Mesenchymal stem cell (in vitro differentiated cells and primary cell): ENCODE measurements around the gene CHD9.

Experiments used
- DNase-seq: peaks from one replicate; pipeline ENCODE4 v3.0.0-alpha.2; 2013
- H2AFZ ChIP-seq: one replicate; pipeline ENCODE4 v1.6.1; 2013; ENCODE audit warnings: low read depth, mild to moderate bottlenecking, control low read depth, inconsistent platforms, low read length, moderate library complexity
- H2AK5ac ChIP-seq: 2 replicates; pipeline ENCODE4 v1.6.1; 2013; ENCODE audit warnings: low read length, moderate library complexity, mild to moderate bottlenecking, inconsistent platforms; ENCODE audit not compliant: severe bottlenecking
- H2BK120ac ChIP-seq: one replicate; pipeline ENCODE4 v1.6.1; 2013; ENCODE audit warnings: low read depth, mild to moderate bottlenecking, inconsistent platforms, low read length, moderate library complexity
- H2BK12ac ChIP-seq, 2 experiments: one replicate each; pipeline ENCODE4 v1.6.1; 2013; ENCODE audit warnings: inconsistent platforms in 2 of 2, low read length in 2 of 2, mild to moderate bottlenecking in 2 of 2, moderate library complexity in 2 of 2, control low read depth in 1 of 2
- H2BK15ac ChIP-seq: one replicate; pipeline ENCODE4 v1.6.1; 2013; ENCODE audit warnings: mild to moderate bottlenecking, low read depth, inconsistent platforms; ENCODE audit not compliant: poor library complexity, severe bottlenecking
- H2BK5ac ChIP-seq: 2 replicates; pipeline ENCODE4 v1.6.1; 2013; ENCODE audit warnings: low read depth, mild to moderate bottlenecking, low read length, control low read depth, inconsistent platforms; ENCODE audit not compliant: poor library complexity, severe bottlenecking
- H3K14ac ChIP-seq, 2 experiments: one replicate each; pipeline ENCODE4 v1.6.1; 2013; ENCODE audit warnings: inconsistent platforms in 2 of 2, low read length in 2 of 2, control low read depth in 1 of 2, mild to moderate bottlenecking in 1 of 2, moderate library complexity in 1 of 2
- H3K18ac ChIP-seq, 2 experiments: one replicate each; pipeline ENCODE4 v1.6.1; 2013; ENCODE audit warnings: inconsistent platforms in 2 of 2, low read length in 2 of 2, control low read depth in 1 of 2, low read depth in 1 of 2, mild to moderate bottlenecking in 1 of 2
- H3K23ac ChIP-seq, 2 experiments: one replicate each; pipeline ENCODE4 v1.6.1; 2013; ENCODE audit warnings: inconsistent platforms in 2 of 2, low read length in 2 of 2, mild to moderate bottlenecking in 2 of 2, moderate library complexity in 2 of 2, control low read depth in 1 of 2
- H3K27ac ChIP-seq: 2 replicates; pipeline ENCODE4 v1.5.1; 2013; ENCODE audit warnings: mild to moderate bottlenecking, moderate library complexity, low read length, control low read depth, inconsistent platforms; ENCODE audit not compliant: poor library complexity, severe bottlenecking
- H3K27me3 ChIP-seq, 2 experiments: 2 replicates each; pipeline versions ENCODE4 v1.6.1 to v1.7.0; 2013; ENCODE audit warnings: low read length in 2 of 2, mild to moderate bottlenecking in 2 of 2, moderate library complexity in 2 of 2, control low read depth in 1 of 2, inconsistent platforms in 1 of 2; ENCODE audit not compliant: control insufficient read depth in 1 of 2, insufficient read depth in 1 of 2
- H3K36me3 ChIP-seq, 2 experiments: 2 replicates each; pipeline versions ENCODE4 v1.6.1 to v1.7.0; 2013; ENCODE audit warnings: low read length in 2 of 2, control low read depth in 1 of 2, inconsistent platforms in 1 of 2, low read depth in 1 of 2, mild to moderate bottlenecking in 1 of 2; ENCODE audit not compliant: insufficient read depth in 2 of 2, control insufficient read depth in 1 of 2
- H3K4ac ChIP-seq, 2 experiments: one replicate each; pipeline ENCODE4 v1.6.1; 2013; ENCODE audit warnings: inconsistent platforms in 2 of 2, low read length in 2 of 2, mild to moderate bottlenecking in 2 of 2, moderate library complexity in 2 of 2, control low read depth in 1 of 2, low read depth in 1 of 2
- H3K4me1 ChIP-seq: 2 replicates; pipeline ENCODE4 v1.6.1; 2013; ENCODE audit warnings: low read depth, low read length, control low read depth; ENCODE audit not compliant: control insufficient read depth, insufficient read depth
- H3K4me2 ChIP-seq: 2 replicates; pipeline ENCODE4 v1.6.1; 2013; ENCODE audit warnings: low read length, mild to moderate bottlenecking, inconsistent platforms; ENCODE audit not compliant: poor library complexity, severe bottlenecking
- H3K4me3 ChIP-seq, 2 experiments: 2 replicates each; pipeline versions ENCODE4 v1.5.1 to v1.7.0; 2013; ENCODE audit warnings: low read length in 2 of 2, mild to moderate bottlenecking in 2 of 2, control low read depth in 1 of 2, low read depth in 1 of 2; ENCODE audit not compliant: insufficient read depth in 1 of 2
- H3K79me1 ChIP-seq: replicated peaks from 2 replicates; pipeline ENCODE4 v1.6.1; 2013; ENCODE audit warnings: mild to moderate bottlenecking, control low read depth, low read length, inconsistent platforms; ENCODE audit not compliant: poor library complexity, severe bottlenecking
- H3K9ac ChIP-seq: 2 replicates; pipeline ENCODE4 v1.7.0; 2013; ENCODE audit warnings: mild to moderate bottlenecking, low read length, moderate library complexity
- H3K9me3 ChIP-seq: 2 replicates; pipeline ENCODE4 v1.7.0; 2013; ENCODE audit warnings: mild to moderate bottlenecking, low read length; ENCODE audit not compliant: control insufficient read depth
- H4K8ac ChIP-seq: one replicate; pipeline ENCODE4 v1.6.1; 2013; ENCODE audit warnings: inconsistent platforms, mild to moderate bottlenecking, low read length, moderate library complexity
- H4K91ac ChIP-seq: one replicate; pipeline ENCODE4 v1.6.1; 2013; ENCODE audit warnings: mild to moderate bottlenecking, low read length, inconsistent platforms
- WGBS: methylation state at CpG from one replicate; pipeline ENCODE4 v1.1.7; 2013; ENCODE audit warnings: mixed read lengths; 5-methylcytosine and 5-hydroxymethylcytosine counted together

The CHD9 gene

GRCh38 chr16:53058882-53059281, 4.1 kb downstream of the CHD9 start:
- Histone ChIP-seq H2AFZ (no peak overlapping the region), H2AK5ac (no peak overlapping the region), H3K79me1 (peaks cover 26% of the 10 kb centered on the region), H3K14ac (no peak overlapping the region), H3K18ac (no peak overlapping the region), H3K9me3 (no peaks in the 10 kb centered on the region), H3K23ac (no peak overlapping the region), H2BK12ac (no peak overlapping the region), H3K27me3 (no peaks in the 10 kb centered on the region), H2BK15ac (no peak overlapping the region), H2BK120ac (no peak overlapping the region), H3K4me1 (peaks cover 14% of the 10 kb centered on the region), H3K4me2 (no peak overlapping the region), H3K4ac (no peak overlapping the region), H2BK5ac (no peak overlapping the region), H3K36me3 (peaks cover 0 to 3% of the 10 kb centered on the region in 2 experiments), H4K91ac (no peak overlapping the region), H3K4me3 (no peak overlapping the region), H3K9ac (no peak overlapping the region), H4K8ac (no peak overlapping the region), H3K27ac (no peak overlapping the region)
- DNase-seq: no peak
- 97% methylated on average over 5 of the region's 5 CpGs for WGBS

DNA sequence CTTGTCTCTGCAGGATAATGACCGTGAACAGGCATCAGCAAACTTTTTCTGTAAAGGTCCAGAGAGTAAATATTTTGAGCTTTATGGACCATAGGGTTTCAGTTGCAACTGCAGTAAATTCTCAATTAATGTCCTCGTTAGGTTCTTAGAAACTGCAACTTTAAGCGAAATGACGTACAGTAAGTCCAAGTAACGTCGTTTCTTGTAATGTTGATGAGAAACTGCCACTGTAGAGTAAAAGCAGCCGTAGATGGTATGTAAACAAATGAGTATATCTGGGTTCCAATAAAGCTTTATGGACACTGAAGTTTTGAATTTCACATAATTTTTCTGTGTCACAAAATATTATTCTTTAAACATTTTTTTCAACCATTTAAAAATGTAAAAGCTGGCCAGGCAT, 4.9 kb downstream of the CHD9 start:
- H3K9ac ChIP-seq: no peak overlapping the region
- no peak overlapping the region for H4K8ac ChIP-seq
- H4K91ac ChIP-seq: no peak overlapping the region
- no peak overlapping the region for H3K4ac ChIP-seq
- H3K79me1 ChIP-seq: peaks cover 30% of the 10 kb centered on the region
- DNase-seq: peak; percentile 72
- H2AK5ac ChIP-seq: no peak overlapping the region
- no peak overlapping the region for H2AFZ ChIP-seq
- H3K23ac ChIP-seq: no peak overlapping the region
- peaks cover 0 to 3% of the 10 kb centered on the region in 2 experiments for H3K36me3 ChIP-seq
- no peak overlapping the region for H2BK120ac ChIP-seq
- H3K18ac ChIP-seq: no peak overlapping the region
- WGBS: 56% methylated on average over 7 of the region's 7 CpGs
- no peaks in the 10 kb centered on the region for H3K27me3 ChIP-seq
- no peak overlapping the region for H2BK12ac ChIP-seq
- no peaks in the 10 kb centered on the region for H3K9me3 ChIP-seq
- no peak overlapping the region for H3K27ac ChIP-seq
- no peak overlapping the region for H3K4me3 ChIP-seq
- H3K4me2 ChIP-seq: no peak overlapping the region
- H2BK5ac ChIP-seq: no peak overlapping the region
- peaks cover 12% of the 10 kb centered on the region for H3K4me1 ChIP-seq
- no peak overlapping the region for H3K14ac ChIP-seq
- no peak overlapping the region for H2BK15ac ChIP-seq

DNA sequence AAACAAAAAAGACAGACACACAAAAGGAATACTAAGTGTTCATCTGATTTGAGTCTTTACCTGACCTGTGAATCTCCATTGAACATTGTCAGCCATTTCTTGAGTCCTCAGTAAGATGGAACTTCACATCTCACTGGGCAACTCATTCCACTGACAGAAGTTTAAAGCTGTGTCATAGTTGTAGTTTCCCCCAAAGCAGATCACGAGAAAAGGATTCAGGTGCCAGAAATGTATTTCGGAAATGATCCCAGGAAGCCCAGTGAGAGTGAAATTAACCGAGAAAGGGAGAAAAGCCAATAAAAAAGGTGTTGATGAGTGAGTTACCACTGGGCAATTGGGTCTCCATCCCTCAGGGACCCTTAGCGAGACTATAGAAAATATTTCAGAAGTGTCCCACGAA, 6.5 kb downstream of the CHD9 start:
- H3K4me2 ChIP-seq: no peak overlapping the region
- H3K27ac ChIP-seq: no peak overlapping the region
- whole genome bisulfite sequencing: 97% methylated on average over 5 of the region's 5 CpGs
- no peak overlapping the region for H3K18ac ChIP-seq
- no peak overlapping the region for H2AFZ ChIP-seq
- DNase-seq: no peak
- H2BK5ac ChIP-seq: no peak overlapping the region
- no peak overlapping the region for H2BK15ac ChIP-seq
- H3K4me3 ChIP-seq: no peak overlapping the region
- no peak overlapping the region for H3K9ac ChIP-seq
- no peak overlapping the region for H3K14ac ChIP-seq
- peaks cover 11% of the 10 kb centered on the region for H3K4me1 ChIP-seq
- peaks cover 34% of the 10 kb centered on the region for H3K79me1 ChIP-seq
- H4K8ac ChIP-seq: no peak overlapping the region
- H3K9me3 ChIP-seq: no peaks in the 10 kb centered on the region
- H2AK5ac ChIP-seq: no peak overlapping the region
- H2BK120ac ChIP-seq: no peak overlapping the region
- H4K91ac ChIP-seq: no peak overlapping the region
- H3K27me3 ChIP-seq: no peaks in the 10 kb centered on the region
- peaks cover 0 to 3% of the 10 kb centered on the region in 2 experiments for H3K36me3 ChIP-seq
- H2BK12ac ChIP-seq: no peak overlapping the region
- H3K4ac ChIP-seq: no peak overlapping the region
- no peak overlapping the region for H3K23ac ChIP-seq

DNA sequence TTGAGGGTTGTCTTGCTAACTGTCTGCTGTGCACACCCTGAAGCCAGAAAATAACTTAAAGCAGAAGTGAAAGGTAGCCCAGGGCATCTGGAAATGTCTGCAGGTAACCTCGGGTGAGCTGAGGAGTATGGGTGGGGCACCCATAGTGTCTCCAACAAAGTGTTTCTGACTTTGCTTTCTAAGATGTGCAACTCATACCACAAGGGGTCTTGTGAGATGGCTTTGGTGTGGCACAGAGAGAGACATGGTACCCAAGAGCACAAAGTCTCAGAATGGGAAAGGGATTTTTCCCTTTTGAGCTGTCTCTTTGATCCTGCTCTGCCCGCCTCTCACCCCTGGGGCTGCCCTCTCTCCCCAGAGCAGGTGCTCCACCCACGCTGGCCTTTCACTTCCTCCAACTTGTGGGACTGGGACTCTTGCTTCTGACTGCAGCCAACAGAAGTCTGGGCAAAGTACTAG, 6.9 kb downstream of the CHD9 start:
- peaks cover 0 to 3% of the 10 kb centered on the region in 2 experiments for H3K36me3 ChIP-seq
- no peak overlapping the region for H3K9ac ChIP-seq
- H2BK12ac ChIP-seq: no peak overlapping the region
- no peak overlapping the region for H2BK120ac ChIP-seq
- H4K91ac ChIP-seq: no peak overlapping the region
- H3K4me1 ChIP-seq: peaks cover 9% of the 10 kb centered on the region
- DNase-seq: no peak
- H3K14ac ChIP-seq: no peak overlapping the region
- no peak overlapping the region for H2AK5ac ChIP-seq
- peaks cover 37% of the 10 kb centered on the region for H3K79me1 ChIP-seq
- no peak overlapping the region for H2AFZ ChIP-seq
- H3K27ac ChIP-seq: no peak overlapping the region
- H2BK5ac ChIP-seq: no peak overlapping the region
- no peaks in the 10 kb centered on the region for H3K9me3 ChIP-seq
- no peak overlapping the region for H4K8ac ChIP-seq
- no peaks in the 10 kb centered on the region for H3K27me3 ChIP-seq
- no peak overlapping the region for H2BK15ac ChIP-seq
- no peak overlapping the region for H3K23ac ChIP-seq
- H3K18ac ChIP-seq: no peak overlapping the region
- WGBS: 96% methylated on average over 3 of the region's 3 CpGs
- no peak overlapping the region for H3K4me2 ChIP-seq
- H3K4ac ChIP-seq: no peak overlapping the region
- no peak overlapping the region for H3K4me3 ChIP-seq
